WTC11 (cell line): Measurements from ENCODE around the gene CCDC71.

Source experiments
- ATF1 ChIP-seq: sonication (generic); formaldehyde crosslinking; IDR thresholded peaks from 2 replicates; pipeline ENCODE4 v1.8.1; 2023; ENCODE audit warnings: mild to moderate bottlenecking, moderate library complexity, missing genetic modification reagents
- ETV6 ChIP-seq: sonication (generic); formaldehyde crosslinking; IDR thresholded peaks from 2 replicates; pipeline ENCODE4 v1.8.1; 2022; ENCODE audit warnings: mild to moderate bottlenecking, missing genetic modification reagents
- NR2C2 ChIP-seq: sonication (generic); formaldehyde crosslinking; IDR thresholded peaks from 2 replicates; pipeline ENCODE4 v1.8.0; 2022; ENCODE audit warnings: mild to moderate bottlenecking, missing genetic modification reagents
- SMAD3 ChIP-seq: sonication (generic); formaldehyde crosslinking; IDR thresholded peaks from 2 replicates; pipeline ENCODE4 v1.8.0; 2022; ENCODE audit warnings: missing genetic modification reagents, mild to moderate bottlenecking, borderline replicate concordance
- ZNF138 ChIP-seq: sonication (generic); formaldehyde crosslinking; conservative IDR thresholded peaks from 2 replicates; pipeline ENCODE4 v1.8.1; 2022; ENCODE audit warnings: mild to moderate bottlenecking, moderate library complexity, missing genetic modification reagents
- TF ChIP-seq, protein P1 (sequence below): sonication (generic); formaldehyde crosslinking; IDR thresholded peaks from 2 replicates; pipeline ENCODE4 v1.8.1; 2023; ENCODE audit warnings: mild to moderate bottlenecking, missing genetic modification reagents, moderate library complexity
- TF ChIP-seq, protein P2 (sequence below): sonication (generic); formaldehyde crosslinking; IDR thresholded peaks from 2 replicates; pipeline ENCODE4 v1.8.0; 2022; ENCODE audit warnings: mild to moderate bottlenecking, missing genetic modification reagents
- TF ChIP-seq, protein P3 (sequence below): fragments of 200-600 bp; IDR thresholded peaks from 2 replicates; pipeline ENCODE4 v1.8.0; 2022; ENCODE audit warnings: antibody characterized with exemption
- TF ChIP-seq, protein P4 (sequence below): sonication (generic); formaldehyde crosslinking; IDR thresholded peaks from 2 replicates; pipeline ENCODE4 v1.8.1; 2023; ENCODE audit warnings: mild to moderate bottlenecking, missing genetic modification reagents

DNA sequence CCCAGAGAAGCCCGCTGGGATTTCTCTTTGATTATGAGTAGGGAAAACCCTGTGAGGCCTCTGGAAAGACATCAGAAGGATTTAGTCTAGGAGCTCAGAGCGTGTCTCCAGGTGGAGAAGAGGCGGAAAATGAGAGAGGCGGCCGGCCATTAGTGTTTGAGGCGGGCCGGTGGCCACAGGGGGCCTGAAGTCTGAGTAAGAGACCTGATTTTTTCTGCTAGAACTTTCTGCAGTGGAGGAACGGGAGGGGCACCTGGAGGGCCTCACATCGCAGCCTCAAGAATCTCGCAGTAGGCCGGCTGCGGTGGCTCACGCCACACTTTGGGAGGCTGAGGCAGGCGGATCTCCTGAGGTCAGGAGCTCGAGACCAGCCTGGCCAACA is 33.8 kb upstream of the CCDC71 start:
- TF ChIP-seq SMAD3 (CRISPR knock-in tag) (no peak), ATF1 (CRISPR knock-in tag) (no peak), ZNF138 (CRISPR knock-in tag) (no peak), NR2C2 (no peak), ETV6 (CRISPR knock-in tag) (no peak)
- TF ChIP-seq, protein P1, sequence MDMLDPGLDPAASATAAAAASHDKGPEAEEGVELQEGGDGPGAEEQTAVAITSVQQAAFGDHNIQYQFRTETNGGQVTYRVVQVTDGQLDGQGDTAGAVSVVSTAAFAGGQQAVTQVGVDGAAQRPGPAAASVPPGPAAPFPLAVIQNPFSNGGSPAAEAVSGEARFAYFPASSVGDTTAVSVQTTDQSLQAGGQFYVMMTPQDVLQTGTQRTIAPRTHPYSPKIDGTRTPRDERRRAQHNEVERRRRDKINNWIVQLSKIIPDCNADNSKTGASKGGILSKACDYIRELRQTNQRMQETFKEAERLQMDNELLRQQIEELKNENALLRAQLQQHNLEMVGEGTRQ, result no peak
- TF ChIP-seq, protein P2, sequence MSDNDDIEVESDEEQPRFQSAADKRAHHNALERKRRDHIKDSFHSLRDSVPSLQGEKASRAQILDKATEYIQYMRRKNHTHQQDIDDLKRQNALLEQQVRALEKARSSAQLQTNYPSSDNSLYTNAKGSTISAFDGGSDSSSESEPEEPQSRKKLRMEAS (CRISPR knock-in tag), result no peak
- TF ChIP-seq, protein P3, sequence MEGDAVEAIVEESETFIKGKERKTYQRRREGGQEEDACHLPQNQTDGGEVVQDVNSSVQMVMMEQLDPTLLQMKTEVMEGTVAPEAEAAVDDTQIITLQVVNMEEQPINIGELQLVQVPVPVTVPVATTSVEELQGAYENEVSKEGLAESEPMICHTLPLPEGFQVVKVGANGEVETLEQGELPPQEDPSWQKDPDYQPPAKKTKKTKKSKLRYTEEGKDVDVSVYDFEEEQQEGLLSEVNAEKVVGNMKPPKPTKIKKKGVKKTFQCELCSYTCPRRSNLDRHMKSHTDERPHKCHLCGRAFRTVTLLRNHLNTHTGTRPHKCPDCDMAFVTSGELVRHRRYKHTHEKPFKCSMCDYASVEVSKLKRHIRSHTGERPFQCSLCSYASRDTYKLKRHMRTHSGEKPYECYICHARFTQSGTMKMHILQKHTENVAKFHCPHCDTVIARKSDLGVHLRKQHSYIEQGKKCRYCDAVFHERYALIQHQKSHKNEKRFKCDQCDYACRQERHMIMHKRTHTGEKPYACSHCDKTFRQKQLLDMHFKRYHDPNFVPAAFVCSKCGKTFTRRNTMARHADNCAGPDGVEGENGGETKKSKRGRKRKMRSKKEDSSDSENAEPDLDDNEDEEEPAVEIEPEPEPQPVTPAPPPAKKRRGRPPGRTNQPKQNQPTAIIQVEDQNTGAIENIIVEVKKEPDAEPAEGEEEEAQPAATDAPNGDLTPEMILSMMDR, result no peak
- TF ChIP-seq, protein P4, sequence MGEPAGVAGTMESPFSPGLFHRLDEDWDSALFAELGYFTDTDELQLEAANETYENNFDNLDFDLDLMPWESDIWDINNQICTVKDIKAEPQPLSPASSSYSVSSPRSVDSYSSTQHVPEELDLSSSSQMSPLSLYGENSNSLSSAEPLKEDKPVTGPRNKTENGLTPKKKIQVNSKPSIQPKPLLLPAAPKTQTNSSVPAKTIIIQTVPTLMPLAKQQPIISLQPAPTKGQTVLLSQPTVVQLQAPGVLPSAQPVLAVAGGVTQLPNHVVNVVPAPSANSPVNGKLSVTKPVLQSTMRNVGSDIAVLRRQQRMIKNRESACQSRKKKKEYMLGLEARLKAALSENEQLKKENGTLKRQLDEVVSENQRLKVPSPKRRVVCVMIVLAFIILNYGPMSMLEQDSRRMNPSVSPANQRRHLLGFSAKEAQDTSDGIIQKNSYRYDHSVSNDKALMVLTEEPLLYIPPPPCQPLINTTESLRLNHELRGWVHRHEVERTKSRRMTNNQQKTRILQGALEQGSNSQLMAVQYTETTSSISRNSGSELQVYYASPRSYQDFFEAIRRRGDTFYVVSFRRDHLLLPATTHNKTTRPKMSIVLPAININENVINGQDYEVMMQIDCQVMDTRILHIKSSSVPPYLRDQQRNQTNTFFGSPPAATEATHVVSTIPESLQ, result no peak
